ENCODE data around the gene PCSK9. TPM values are rescaled to one million over a fixed set of nuclear protein-coding genes. Genes with fewer than 3 reads are reported as not detected.
A peak's percentile ranks its signal among the peaks of the same experiment; 100 is the strongest.

The PCSK9 gene
- total and polyA plus RNA-seq, 4 donors, result 10.8 to 112 (median 58.5) TPM

- Histone ChIP-seq H3K36me3 (ENCODE audit: control insufficient read depth in 4 of 4, insufficient read depth in 3 of 4, low read depth in 1 of 4, low read length in 3 of 4) (no peaks in the 10 kb centered on the region), H3K4me1 (ENCODE audit: control insufficient read depth in 4 of 4, insufficient read depth in 4 of 4, low read length in 3 of 4) (peaks cover 8 to 70% (median 56%) of the 10 kb centered on the region in 4 donors), H3K4me3 (ENCODE audit: low read depth in 1 of 3, low read length in 3 of 3) (no peak overlapping the region), H3K27me3 (ENCODE audit: control insufficient read depth in 4 of 4, insufficient read depth in 4 of 4, low read length in 3 of 4) (no peaks in the 10 kb centered on the region), H3K9me3 (ENCODE audit: control insufficient read depth in 4 of 4, low read length in 3 of 4) (no peaks in the 10 kb centered on the region), H3K9ac (ENCODE audit: low read depth in 1 of 2, low read length in 2 of 2) (no peak overlapping the region), H3K27ac (ENCODE audit: low read depth in 1 of 2, low read length in 2 of 2) (no peak overlapping the region)
- no peak for TF ChIP-seq GABPA (IDR thresholded peaks at IDR 0.05 in 1 of 2, conservative IDR thresholded peaks at IDR 0.05 in 1 of 2)
- TF ChIP-seq HNF4A (conservative IDR thresholded peaks at IDR 0.05), result peak; percentile 50 to 66
- TF ChIP-seq ZBTB33 (IDR thresholded peaks at IDR 0.05), result no peak
- no peak for TF ChIP-seq MAX (IDR thresholded peaks at IDR 0.05)
- TF ChIP-seq YY1 (IDR thresholded peaks at IDR 0.05), result no peak
- TF ChIP-seq EGR1 (IDR thresholded peaks at IDR 0.05; ENCODE audit: low read depth in 2 of 2), result no peak
- TF ChIP-seq SP1 (IDR thresholded peaks at IDR 0.05), result peak; percentile 53
- no peak for TF ChIP-seq ATF3 (IDR thresholded peaks at IDR 0.05)
- TF ChIP-seq REST (IDR thresholded peaks at IDR 0.05), result peak; percentile 3
- no peak for TF ChIP-seq CTCF (IDR thresholded peaks at IDR 0.05; ENCODE audit: low read depth, low read length, missing input control)
- TF ChIP-seq NR2F2 (IDR thresholded peaks at IDR 0.05), result no peak
- no peak for TF ChIP-seq RXRA (IDR thresholded peaks at IDR 0.05)
- 66% methylated on average over 3 of the region's 3 CpGs for WGBS
- no peak for DNase-seq (ENCODE audit: low spot score)
Measured at GRCh38 chr1:55038552-55038838, 853 bp upstream of the PCSK9 start.

GRCh38 chr1:55038974-55039341 lies 390 bp upstream of the PCSK9 start:
- Histone ChIP-seq H3K4me1 (ENCODE audit: control insufficient read depth in 4 of 4, insufficient read depth in 4 of 4, low read length in 3 of 4) (peaks cover 11 to 70% (median 55%) of the 10 kb centered on the region in 4 donors), H3K27me3 (ENCODE audit: control insufficient read depth in 4 of 4, insufficient read depth in 4 of 4, low read length in 3 of 4) (no peaks in the 10 kb centered on the region), H3K9me3 (ENCODE audit: control insufficient read depth in 4 of 4, low read length in 3 of 4) (no peaks in the 10 kb centered on the region), H3K4me3 (ENCODE audit: low read depth in 1 of 3, low read length in 3 of 3) (peak overlapping the region in 2 of 3 donors; percentile 3 to 91), H3K9ac (ENCODE audit: low read depth in 1 of 2, low read length in 2 of 2) (no peak overlapping the region), H3K27ac (ENCODE audit: low read depth in 1 of 2, low read length in 2 of 2) (peak overlapping the region; percentile 14 to 32), H3K36me3 (ENCODE audit: control insufficient read depth in 4 of 4, insufficient read depth in 3 of 4, low read depth in 1 of 4, low read length in 3 of 4) (no peaks in the 10 kb centered on the region)
- 15% methylated on average over 9 of the region's 9 CpGs for WGBS
- TF ChIP-seq FOXA1 (IDR thresholded peaks at IDR 0.05), result no peak
- no peak for DNase-seq (ENCODE audit: low spot score)

Data from liver (tissue), 9 donors.